Loucy (cell line): ENCODE data around the gene AKAP4.

Source experiments
- H2AFZ ChIP-seq: fragments of 200-600 bp; sonication (generic); 2 replicates; pipeline ENCODE4 v1.6.0; 2016; ENCODE audit warnings: antibody characterized with exemption, mild to moderate bottlenecking, low read length, moderate library complexity
- H3F3A ChIP-seq: fragments of 200-600 bp; 2 replicates; pipeline ENCODE4 v1.6.0; 2016; ENCODE audit warnings: antibody characterized with exemption, low read depth, mild to moderate bottlenecking
- H3K27me3 ChIP-seq: fragments of 200-600 bp; sonication (generic); 2 replicates; pipeline ENCODE4 v1.6.1; 2014; ENCODE audit warnings: low read length, mild to moderate bottlenecking; ENCODE audit not compliant: insufficient read depth, poor library complexity, severe bottlenecking
- H3K36me3 ChIP-seq: fragments of 200-600 bp; sonication (generic); 2 replicates; pipeline ENCODE4 v1.6.1; 2016; ENCODE audit warnings: low read length; ENCODE audit not compliant: insufficient read depth
- H3K4me1 ChIP-seq: fragments of 200-600 bp; sonication (generic); 2 replicates; pipeline ENCODE4 v1.5.1; 2014; ENCODE audit warnings: low read length, mild to moderate bottlenecking; ENCODE audit not compliant: insufficient read depth, poor library complexity, severe bottlenecking
- H3K4me2 ChIP-seq: fragments of 200-600 bp; sonication (generic); 2 replicates; pipeline ENCODE4 v1.6.0; 2014; ENCODE audit warnings: antibody characterized with exemption, low read length, low read depth, mild to moderate bottlenecking; ENCODE audit not compliant: poor library complexity, severe bottlenecking
- H3K4me3 ChIP-seq: fragments of 200-600 bp; sonication (generic); 2 replicates; pipeline ENCODE4 v1.5.1; 2014; ENCODE audit warnings: low read length, mild to moderate bottlenecking, mixed read lengths; ENCODE audit not compliant: poor library complexity, severe bottlenecking
- H3K79me2 ChIP-seq: fragments of 200-600 bp; sonication (generic); 2 replicates; pipeline ENCODE4 v1.6.1; 2014; ENCODE audit warnings: low read length; ENCODE audit not compliant: insufficient read depth
- H3K9ac ChIP-seq: fragments of 200-600 bp; sonication (generic); 2 replicates; pipeline ENCODE4 v1.6.0; 2014; ENCODE audit warnings: mild to moderate bottlenecking, low read depth, low read length, moderate library complexity; ENCODE audit not compliant: poor library complexity, severe bottlenecking
- H3K9me2 ChIP-seq: fragments of 200-600 bp; sonication (generic); replicated peaks from 2 replicates; pipeline ENCODE4 v1.6.1; 2016; ENCODE audit warnings: low read depth, low read length, mixed read lengths
- H3K9me3 ChIP-seq: fragments of 200-600 bp; sonication (generic); 2 replicates; pipeline ENCODE4 v1.6.1; 2014; ENCODE audit warnings: mild to moderate bottlenecking, antibody characterized with exemption, low read length, low read depth; ENCODE audit not compliant: insufficient read depth
- H4K20me1 ChIP-seq: fragments of 200-600 bp; sonication (generic); 2 replicates; pipeline ENCODE4 v1.6.0; 2014; ENCODE audit warnings: antibody characterized with exemption, low read length, mild to moderate bottlenecking; ENCODE audit not compliant: insufficient read depth, poor library complexity, severe bottlenecking
- CTCF ChIP-seq: fragments of 200-600 bp; sonication (generic); conservative IDR thresholded peaks from 2 replicates; pipeline ENCODE4 v1.5.1; 2014; ENCODE audit warnings: mild to moderate bottlenecking, antibody characterized with exemption, low read length
- EZH2phosphoT487 ChIP-seq: fragments of 200-600 bp; IDR thresholded peaks from 2 replicates; pipeline ENCODE4 v1.6.1; 2018; ENCODE audit warnings: antibody characterized with exemption, mild to moderate bottlenecking, moderate library complexity, borderline replicate concordance

The AKAP4 gene

GRCh38 chrX:50165727-50166126, 35.1 kb downstream of the AKAP4 start:
- no peak overlapping the region for H2AFZ ChIP-seq
- H3K4me3 ChIP-seq, result no peak overlapping the region
- H3F3A ChIP-seq, result no peaks in the 10 kb centered on the region

GRCh38 chrX:50161127-50161526, 39.7 kb downstream of the AKAP4 start:
- no peaks in the 10 kb centered on the region for H3K9me2 ChIP-seq
- H2AFZ ChIP-seq, result 0 out of 2 replicates have a peak overlapping the region, but pooled peaks have one; percentile 55
- H3K4me1 ChIP-seq, result peaks cover 20% of the 10 kb centered on the region
- no peak overlapping the region for H3K9ac ChIP-seq
- H3K36me3 ChIP-seq, result no peaks in the 10 kb centered on the region
- no peaks in the 10 kb centered on the region for H3K27me3 ChIP-seq
- no peak for TF ChIP-seq CTCF
- no peak for TF ChIP-seq EZH2phosphoT487
- H3K79me2 ChIP-seq, result no peaks in the 10 kb centered on the region
- no peaks in the 10 kb centered on the region for H4K20me1 ChIP-seq
- H3K4me3 ChIP-seq, result no peak overlapping the region
- no peaks in the 10 kb centered on the region for H3K9me3 ChIP-seq
- no peak overlapping the region for H3K4me2 ChIP-seq
- no peaks in the 10 kb centered on the region for H3F3A ChIP-seq

More at GRCh38 chrX:50165727-50166126, 35.1 kb downstream of the AKAP4 start:
- Histone ChIP-seq H4K20me1 (no peaks in the 10 kb centered on the region), H3K9me2 (no peaks in the 10 kb centered on the region), H3K27me3 (no peaks in the 10 kb centered on the region), H3K9ac (no peak overlapping the region), H3K9me3 (no peaks in the 10 kb centered on the region), H3K4me2 (no peak overlapping the region), H3K79me2 (no peaks in the 10 kb centered on the region), H3K4me1 (no peaks in the 10 kb centered on the region), H3K36me3 (no peaks in the 10 kb centered on the region)
- TF ChIP-seq CTCF (no peak), EZH2phosphoT487 (no peak)

- H3K4me3 ChIP-seq, result no peak overlapping the region
- H3K36me3 ChIP-seq, result no peaks in the 10 kb centered on the region
- no peaks in the 10 kb centered on the region for H3K27me3 ChIP-seq
- peak overlapping the region; percentile 54 for H3K4me2 ChIP-seq
- TF ChIP-seq CTCF (no peak), EZH2phosphoT487 (no peak)
- no peaks in the 10 kb centered on the region for H3F3A ChIP-seq
- no peaks in the 10 kb centered on the region for H3K9me2 ChIP-seq
- no peaks in the 10 kb centered on the region for H3K79me2 ChIP-seq
- H4K20me1 ChIP-seq, result no peaks in the 10 kb centered on the region
- H3K9ac ChIP-seq, result no peak overlapping the region
- H3K4me1 ChIP-seq, result peaks cover 20% of the 10 kb centered on the region
- no peak overlapping the region; the same call in 1 of the 2 replicates for H2AFZ ChIP-seq
- no peaks in the 10 kb centered on the region for H3K9me3 ChIP-seq
Observed at GRCh38 chrX:50158593-50158992, 42.2 kb downstream of the AKAP4 start.
